SK-N-SH (cell line): Measurements from ENCODE around the gene C3orf52. TPM values are rescaled to one million over a fixed set of nuclear protein-coding genes. Genes with fewer than 3 reads are reported as not detected.

Source experiments
- CTCF ChIA-PET: fragments of 300-600, 350-600 bp; formaldehyde crosslinking; extraction: SDS; loops from one replicate; lab custom pipeline; 2021; lab: Yijun Ruan, JAX
- POLR2A ChIA-PET: fragments of 350-600 bp; sonication (Branson Sonifier 250); formaldehyde crosslinking; extraction: SDS; loops from one replicate; lab custom pipeline; 2020; ENCODE audit warnings: antibody characterized with exemption, inconsistent platforms; lab: Yijun Ruan, JAX
- DNase-seq: peaks from one replicate; pipeline ENCODE4 v3.0.0; 2012
- H2AFZ ChIP-seq: fragments of 200-600 bp; sonication (generic); 2 replicates; pipeline ENCODE4 v1.8.1; 2016; ENCODE audit warnings: antibody characterized with exemption, mild to moderate bottlenecking, low read depth
- H3F3A ChIP-seq: fragments of 200-600 bp; sonication (generic); replicated peaks from 2 replicates; pipeline ENCODE3; 2016; ENCODE audit warnings: antibody characterized with exemption, mild to moderate bottlenecking; ENCODE audit not compliant: insufficient read depth
- H3K27ac ChIP-seq, 2 experiments: fragments of 200-500 bp in 1 of 2; fragments of 200-600 bp in 1 of 2; sonication (Bioruptor generic) in 1 of 2; sonication (generic), shearing (Covaris generic) in 1 of 2; 2 replicates each; pipeline versions ENCODE4 v1.5.1 to v1.6.1; 2014 to 2016; ENCODE audit warnings: low read depth in 2 of 2, inconsistent platforms in 1 of 2, low read length in 1 of 2, mild to moderate bottlenecking in 1 of 2, mixed read lengths in 1 of 2
- H3K27me3 ChIP-seq: fragments of 200-600 bp; sonication (generic), shearing (Covaris generic); 2 replicates; pipeline ENCODE4 v1.6.1; 2016; ENCODE audit warnings: mixed run types; ENCODE audit not compliant: insufficient read depth
- H3K36me3 ChIP-seq, 2 experiments: fragments of 200-500 bp in 1 of 2; fragments of 200-600 bp in 1 of 2; sonication (Bioruptor generic) in 1 of 2; sonication (generic) in 1 of 2; replicated peaks in 1 of 2; 2 replicates each; pipeline versions ENCODE3 to v1.5.1; 2014 to 2016; ENCODE audit warnings: low read length in 1 of 2, mild to moderate bottlenecking in 1 of 2; ENCODE audit not compliant: insufficient read depth in 2 of 2, control insufficient read depth in 1 of 2
- H3K4me1 ChIP-seq, 2 experiments: fragments of 200-500 bp in 1 of 2; fragments of 200-600 bp in 1 of 2; sonication (Bioruptor generic) in 1 of 2; sonication (generic), shearing (Covaris generic) in 1 of 2; 2 replicates each; pipeline versions ENCODE4 v1.5.1 to v1.6.1; 2014 to 2016; ENCODE audit warnings: low read depth in 1 of 2, low read length in 1 of 2, mixed run types in 1 of 2; ENCODE audit not compliant: insufficient read depth in 2 of 2, control insufficient read depth in 1 of 2
- H3K4me2 ChIP-seq: fragments of 200-600 bp; sonication (generic), shearing (Covaris generic); 2 replicates; pipeline ENCODE4 v1.6.1; 2017; ENCODE audit warnings: mixed run types
- H3K4me3 ChIP-seq, 2 experiments: fragments of 200-500 bp in 1 of 2; fragments of 200-600 bp in 1 of 2; sonication (Bioruptor generic) in 1 of 2; sonication (generic), shearing (Covaris generic) in 1 of 2; 2 replicates each; pipeline versions ENCODE4 v1.5.1 to v1.8.1; 2014 to 2016; ENCODE audit warnings: low read depth in 2 of 2, inconsistent platforms in 1 of 2, low read length in 1 of 2, mild to moderate bottlenecking in 1 of 2, mixed read lengths in 1 of 2, moderate library complexity in 1 of 2
- H3K79me2 ChIP-seq: fragments of 200-600 bp; sonication (generic); 2 replicates; pipeline ENCODE4 v1.8.1; 2017; ENCODE audit warnings: mild to moderate bottlenecking; ENCODE audit not compliant: insufficient read depth
- H3K9ac ChIP-seq: fragments of 200-600 bp; sonication (generic); 2 replicates; pipeline ENCODE4 v1.6.1; 2017; ENCODE audit warnings: mixed run types
- H3K9me2 ChIP-seq: fragments of 200-600 bp; sonication (generic); 2 replicates; pipeline ENCODE4 v1.6.1; 2017; ENCODE audit warnings: mixed run types
- H3K9me3 ChIP-seq: fragments of 200-600 bp; sonication (generic); 2 replicates; pipeline ENCODE4 v1.6.1; 2017; ENCODE audit warnings: mixed run types, mild to moderate bottlenecking, moderate library complexity
- H4K20me1 ChIP-seq: fragments of 200-600 bp; sonication (generic); 2 replicates; pipeline ENCODE4 v1.6.1; 2017; ENCODE audit warnings: mild to moderate bottlenecking, mixed run types; ENCODE audit not compliant: insufficient read depth
- ELF1 ChIP-seq: IDR thresholded peaks from 2 replicates; pipeline ENCODE4 v1.4.0; 2012
- GATA2 ChIP-seq: sonication (generic); formaldehyde crosslinking; IDR thresholded peaks from 2 replicates; pipeline ENCODE4 v1.5.0; 2020; ENCODE audit warnings: mild to moderate bottlenecking, missing genetic modification reagents
- MEF2A ChIP-seq: IDR thresholded peaks from 2 replicates; pipeline ENCODE4 v1.4.0; 2012; ENCODE audit warnings: low read depth, borderline replicate concordance
- MXI1 ChIP-seq: IDR thresholded peaks from 2 replicates; pipeline ENCODE4 v1.6.1; 2012; ENCODE audit warnings: mild to moderate bottlenecking, low read depth, low read length, improper control_type of control experiment
- NRF1 ChIP-seq: IDR thresholded peaks from 2 replicates; pipeline ENCODE4 v1.6.1; 2012; ENCODE audit warnings: low read depth, mild to moderate bottlenecking, low read length
- POLR2AphosphoS5 ChIP-seq: IDR thresholded peaks from 2 replicates; pipeline ENCODE4 v1.6.1; 2012; ENCODE audit warnings: low read depth, low read length
- RCOR1 ChIP-seq: fragments of 150-350 bp; IDR thresholded peaks from 2 replicates; pipeline ENCODE4 v1.6.1; 2017; ENCODE audit warnings: antibody characterized with exemption, low read length
- RFX5 ChIP-seq: IDR thresholded peaks from 2 replicates; pipeline ENCODE4 v1.6.1; 2012; ENCODE audit warnings: mild to moderate bottlenecking, improper control_type of control experiment, low read length
- RXRA ChIP-seq: IDR thresholded peaks from 2 replicates; pipeline ENCODE4 v1.4.0; 2012; ENCODE audit warnings: low read depth, mild to moderate bottlenecking, borderline replicate concordance
- SIN3A ChIP-seq: IDR thresholded peaks from 2 replicates; pipeline ENCODE4 v1.6.1; 2012; ENCODE audit warnings: low read depth, mild to moderate bottlenecking, low read length, moderate library complexity, borderline replicate concordance
- SMC3 ChIP-seq: IDR thresholded peaks from 2 replicates; pipeline ENCODE4 v1.6.1; 2012; ENCODE audit warnings: low read depth, low read length, improper control_type of control experiment
- TEAD4 ChIP-seq: IDR thresholded peaks from 2 replicates; pipeline ENCODE4 v1.4.0; 2012; ENCODE audit warnings: mild to moderate bottlenecking, borderline replicate concordance; ENCODE audit not compliant: insufficient read depth
- YY1 ChIP-seq: IDR thresholded peaks from 2 replicates; pipeline ENCODE4 v1.4.0; 2012; ENCODE audit warnings: low read depth, mild to moderate bottlenecking
- WGBS: methylation state at CpG from one replicate; pipeline ENCODE4 v1.1.6; 2017; ENCODE audit warnings: low lambda C conversion rate; 5-methylcytosine and 5-hydroxymethylcytosine counted together
- polyA plus RNA-seq, 3 experiments: library from polyadenylated mRNA; depleted of rRNA; stranded (reverse); fragments of >200 nt; gene quantifications; 2 replicates each; pipeline ENCODE4 v1.2.3, GENCODE V29; 2012
- TF ChIP-seq, protein P1 (sequence below): IDR thresholded peaks from 2 replicates; pipeline ENCODE4 v1.4.0; 2012; ENCODE audit warnings: low read depth, borderline replicate concordance
- TF ChIP-seq, protein P2 (sequence below): IDR thresholded peaks from 2 replicates; pipeline ENCODE4 v1.6.1; 2012; ENCODE audit warnings: mild to moderate bottlenecking, low read depth, low read length, moderate library complexity
- TF ChIP-seq, protein P3 (sequence below): fragments of 200-600 bp; sonication (generic); IDR thresholded peaks from 2 replicates; pipeline ENCODE4 v1.6.1; 2017; ENCODE audit warnings: antibody characterized with exemption, mild to moderate bottlenecking, moderate library complexity
- TF ChIP-seq, protein P4 (sequence below): IDR thresholded peaks from 2 replicates; pipeline ENCODE4 v1.4.0; 2012; ENCODE audit warnings: low read depth, borderline replicate concordance

C3orf52 gene
- polyA plus RNA-seq, 1 of the 3 experiments (the other 2 are of a cell fraction) = 5.4 TPM

DNA sequence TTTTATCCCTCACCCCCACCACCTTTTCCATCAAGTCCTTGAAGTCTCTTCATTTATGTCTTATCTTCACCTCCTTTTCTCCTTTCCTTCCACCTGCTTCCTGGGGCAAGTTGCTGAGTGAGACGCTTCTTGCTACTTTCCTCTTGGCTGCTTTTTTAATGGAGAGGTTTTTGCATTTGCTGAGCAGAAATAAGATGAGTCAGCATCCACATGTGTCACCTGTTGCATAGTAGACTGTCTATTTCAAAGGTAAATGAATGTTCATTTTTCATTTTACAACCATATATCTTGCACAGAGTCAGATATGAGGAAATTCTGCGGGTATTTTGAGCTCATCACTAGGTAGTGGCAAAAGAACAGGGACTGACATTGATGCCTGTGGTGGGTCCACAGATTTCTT is 18.6 kb downstream of the C3orf52 start:
- no peak overlapping the region for H3K27ac ChIP-seq
- no peaks in the 10 kb centered on the region for H3K27me3 ChIP-seq
- 86% methylated on average over 2 of the region's 2 CpGs for WGBS
- no peaks in the 10 kb centered on the region for H3K9me2 ChIP-seq
- CTCF ChIA-PET = no interaction called here
- no peaks in the 10 kb centered on the region for H4K20me1 ChIP-seq
- H3K4me2 ChIP-seq = no peak overlapping the region
- no peak overlapping the region for H2AFZ ChIP-seq
- H3K79me2 ChIP-seq = peaks cover 16% of the 10 kb centered on the region
- POLR2A ChIA-PET = no interaction called here
- DNase-seq = no peak
- H3K36me3 ChIP-seq = peaks cover 0 to 30% of the 10 kb centered on the region in 2 experiments
- no peak overlapping the region for H3K4me3 ChIP-seq
- TF ChIP-seq MEF2A (no peak), ELF1 (no peak), RFX5 (no peak), NRF1 (no peak), RCOR1 (no peak), TEAD4 (no peak), POLR2AphosphoS5 (no peak), SMC3 (no peak), GATA2 (no peak), RXRA (no peak), MXI1 (no peak), YY1 (no peak), SIN3A (no peak)
- TF ChIP-seq, protein P1, sequence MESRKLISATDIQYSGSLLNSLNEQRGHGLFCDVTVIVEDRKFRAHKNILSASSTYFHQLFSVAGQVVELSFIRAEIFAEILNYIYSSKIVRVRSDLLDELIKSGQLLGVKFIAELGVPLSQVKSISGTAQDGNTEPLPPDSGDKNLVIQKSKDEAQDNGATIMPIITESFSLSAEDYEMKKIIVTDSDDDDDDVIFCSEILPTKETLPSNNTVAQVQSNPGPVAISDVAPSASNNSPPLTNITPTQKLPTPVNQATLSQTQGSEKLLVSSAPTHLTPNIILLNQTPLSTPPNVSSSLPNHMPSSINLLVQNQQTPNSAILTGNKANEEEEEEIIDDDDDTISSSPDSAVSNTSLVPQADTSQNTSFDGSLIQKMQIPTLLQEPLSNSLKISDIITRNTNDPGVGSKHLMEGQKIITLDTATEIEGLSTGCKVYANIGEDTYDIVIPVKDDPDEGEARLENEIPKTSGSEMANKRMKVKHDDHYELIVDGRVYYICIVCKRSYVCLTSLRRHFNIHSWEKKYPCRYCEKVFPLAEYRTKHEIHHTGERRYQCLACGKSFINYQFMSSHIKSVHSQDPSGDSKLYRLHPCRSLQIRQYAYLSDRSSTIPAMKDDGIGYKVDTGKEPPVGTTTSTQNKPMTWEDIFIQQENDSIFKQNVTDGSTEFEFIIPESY = no peak
- TF ChIP-seq, protein P2, sequence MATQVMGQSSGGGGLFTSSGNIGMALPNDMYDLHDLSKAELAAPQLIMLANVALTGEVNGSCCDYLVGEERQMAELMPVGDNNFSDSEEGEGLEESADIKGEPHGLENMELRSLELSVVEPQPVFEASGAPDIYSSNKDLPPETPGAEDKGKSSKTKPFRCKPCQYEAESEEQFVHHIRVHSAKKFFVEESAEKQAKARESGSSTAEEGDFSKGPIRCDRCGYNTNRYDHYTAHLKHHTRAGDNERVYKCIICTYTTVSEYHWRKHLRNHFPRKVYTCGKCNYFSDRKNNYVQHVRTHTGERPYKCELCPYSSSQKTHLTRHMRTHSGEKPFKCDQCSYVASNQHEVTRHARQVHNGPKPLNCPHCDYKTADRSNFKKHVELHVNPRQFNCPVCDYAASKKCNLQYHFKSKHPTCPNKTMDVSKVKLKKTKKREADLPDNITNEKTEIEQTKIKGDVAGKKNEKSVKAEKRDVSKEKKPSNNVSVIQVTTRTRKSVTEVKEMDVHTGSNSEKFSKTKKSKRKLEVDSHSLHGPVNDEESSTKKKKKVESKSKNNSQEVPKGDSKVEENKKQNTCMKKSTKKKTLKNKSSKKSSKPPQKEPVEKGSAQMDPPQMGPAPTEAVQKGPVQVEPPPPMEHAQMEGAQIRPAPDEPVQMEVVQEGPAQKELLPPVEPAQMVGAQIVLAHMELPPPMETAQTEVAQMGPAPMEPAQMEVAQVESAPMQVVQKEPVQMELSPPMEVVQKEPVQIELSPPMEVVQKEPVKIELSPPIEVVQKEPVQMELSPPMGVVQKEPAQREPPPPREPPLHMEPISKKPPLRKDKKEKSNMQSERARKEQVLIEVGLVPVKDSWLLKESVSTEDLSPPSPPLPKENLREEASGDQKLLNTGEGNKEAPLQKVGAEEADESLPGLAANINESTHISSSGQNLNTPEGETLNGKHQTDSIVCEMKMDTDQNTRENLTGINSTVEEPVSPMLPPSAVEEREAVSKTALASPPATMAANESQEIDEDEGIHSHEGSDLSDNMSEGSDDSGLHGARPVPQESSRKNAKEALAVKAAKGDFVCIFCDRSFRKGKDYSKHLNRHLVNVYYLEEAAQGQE = no peak
- TF ChIP-seq, protein P3, sequence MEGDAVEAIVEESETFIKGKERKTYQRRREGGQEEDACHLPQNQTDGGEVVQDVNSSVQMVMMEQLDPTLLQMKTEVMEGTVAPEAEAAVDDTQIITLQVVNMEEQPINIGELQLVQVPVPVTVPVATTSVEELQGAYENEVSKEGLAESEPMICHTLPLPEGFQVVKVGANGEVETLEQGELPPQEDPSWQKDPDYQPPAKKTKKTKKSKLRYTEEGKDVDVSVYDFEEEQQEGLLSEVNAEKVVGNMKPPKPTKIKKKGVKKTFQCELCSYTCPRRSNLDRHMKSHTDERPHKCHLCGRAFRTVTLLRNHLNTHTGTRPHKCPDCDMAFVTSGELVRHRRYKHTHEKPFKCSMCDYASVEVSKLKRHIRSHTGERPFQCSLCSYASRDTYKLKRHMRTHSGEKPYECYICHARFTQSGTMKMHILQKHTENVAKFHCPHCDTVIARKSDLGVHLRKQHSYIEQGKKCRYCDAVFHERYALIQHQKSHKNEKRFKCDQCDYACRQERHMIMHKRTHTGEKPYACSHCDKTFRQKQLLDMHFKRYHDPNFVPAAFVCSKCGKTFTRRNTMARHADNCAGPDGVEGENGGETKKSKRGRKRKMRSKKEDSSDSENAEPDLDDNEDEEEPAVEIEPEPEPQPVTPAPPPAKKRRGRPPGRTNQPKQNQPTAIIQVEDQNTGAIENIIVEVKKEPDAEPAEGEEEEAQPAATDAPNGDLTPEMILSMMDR = no peak
- TF ChIP-seq, protein P4, sequence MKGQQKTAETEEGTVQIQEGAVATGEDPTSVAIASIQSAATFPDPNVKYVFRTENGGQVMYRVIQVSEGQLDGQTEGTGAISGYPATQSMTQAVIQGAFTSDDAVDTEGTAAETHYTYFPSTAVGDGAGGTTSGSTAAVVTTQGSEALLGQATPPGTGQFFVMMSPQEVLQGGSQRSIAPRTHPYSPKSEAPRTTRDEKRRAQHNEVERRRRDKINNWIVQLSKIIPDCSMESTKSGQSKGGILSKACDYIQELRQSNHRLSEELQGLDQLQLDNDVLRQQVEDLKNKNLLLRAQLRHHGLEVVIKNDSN = no peak
- no peaks in the 10 kb centered on the region for H3K9me3 ChIP-seq
- no peak overlapping the region for H3K9ac ChIP-seq
- peaks cover 0 to 12% of the 10 kb centered on the region in 2 experiments; a peak in 2 of 4 replicates for H3K4me1 ChIP-seq
- H3F3A ChIP-seq = peaks cover 7% of the 10 kb centered on the region
